GM23248 (cell line): ENCODE measurements around the gene NUBP2. TPM values are rescaled to one million over a fixed set of nuclear protein-coding genes. Genes with fewer than 3 reads are reported as not detected.

Source experiments
- DNase-seq: peaks from one replicate; pipeline ENCODE4 v3.0.0-alpha.2; 2015
- H2AFZ ChIP-seq: fragments of 200-600 bp; sonication (generic); 2 replicates; pipeline ENCODE4 v1.6.1; 2016; ENCODE audit warnings: antibody characterized with exemption
- H3F3A ChIP-seq: fragments of 200-600 bp; sonication (generic); 2 replicates; pipeline ENCODE4 v1.6.1; 2016; ENCODE audit warnings: mild to moderate bottlenecking, antibody characterized with exemption, mixed run types; ENCODE audit not compliant: insufficient read depth
- H3K27ac ChIP-seq: fragments of 200-600 bp; sonication (generic); 2 replicates; pipeline ENCODE4 v1.5.1; 2016; ENCODE audit warnings: mild to moderate bottlenecking
- H3K27me3 ChIP-seq: fragments of 200-600 bp; sonication (generic); replicated peaks from 2 replicates; pipeline ENCODE4 v1.6.1; 2016; ENCODE audit warnings: mild to moderate bottlenecking; ENCODE audit not compliant: insufficient read depth
- H3K36me3 ChIP-seq: fragments of 200-600 bp; sonication (generic); 2 replicates; pipeline ENCODE4 v1.6.1; 2016; ENCODE audit warnings: low read depth, mild to moderate bottlenecking
- H3K4me1 ChIP-seq: fragments of 200-600 bp; sonication (generic); 2 replicates; pipeline ENCODE4 v1.6.1; 2016; ENCODE audit warnings: mild to moderate bottlenecking; ENCODE audit not compliant: insufficient read depth
- H3K4me2 ChIP-seq: fragments of 200-600 bp; sonication (generic); one replicate; pipeline ENCODE4 v1.6.1; 2016; ENCODE audit warnings: mild to moderate bottlenecking; ENCODE audit not compliant: unreplicated experiment
- H3K4me3 ChIP-seq: fragments of 200-600 bp; sonication (generic); 2 replicates; pipeline ENCODE4 v1.5.1; 2016; ENCODE audit warnings: mild to moderate bottlenecking
- H3K79me2 ChIP-seq: fragments of 200-600 bp; sonication (generic); 2 replicates; pipeline ENCODE4 v1.6.1; 2016; ENCODE audit warnings: mild to moderate bottlenecking; ENCODE audit not compliant: insufficient read depth
- H3K9ac ChIP-seq: fragments of 200-600 bp; sonication (generic); 2 replicates; pipeline ENCODE4 v1.6.1; 2016; ENCODE audit warnings: mild to moderate bottlenecking
- H3K9me2 ChIP-seq: fragments of 200-600 bp; sonication (generic); 2 replicates; pipeline ENCODE4 v1.6.1; 2016; ENCODE audit warnings: mixed run types, mild to moderate bottlenecking, moderate library complexity; ENCODE audit not compliant: insufficient read depth
- H3K9me3 ChIP-seq: fragments of 200-600 bp; sonication (generic); one replicate; pipeline ENCODE4 v1.6.1; 2017; ENCODE audit warnings: low read depth
- H4K20me1 ChIP-seq: fragments of 200-600 bp; sonication (generic); 2 replicates; pipeline ENCODE4 v1.6.0; 2016; ENCODE audit not compliant: insufficient read depth
- EZH2 ChIP-seq: fragments of 200-600 bp; sonication (generic); IDR thresholded peaks from 2 replicates; pipeline ENCODE4 v1.6.1; 2018; ENCODE audit warnings: antibody characterized with exemption, mild to moderate bottlenecking; ENCODE audit not compliant: insufficient read depth, poor library complexity, severe bottlenecking
- EZH2phosphoT487 ChIP-seq: fragments of 200-600 bp; sonication (generic); IDR thresholded peaks from 2 replicates; pipeline ENCODE4 v1.6.1; 2018; ENCODE audit warnings: antibody characterized with exemption, moderate library complexity, mild to moderate bottlenecking, low read depth; ENCODE audit not compliant: insufficient read depth
- WGBS, 2 experiments: methylation state at CpG; one replicate each; pipeline ENCODE4 v1.1.6; 2015 to 2017; ENCODE audit warnings: low lambda C conversion rate in 2 of 2, low coverage in 1 of 2; ENCODE audit errors: missing lambda C conversion rate in 2 of 2; 5-methylcytosine and 5-hydroxymethylcytosine counted together
- in situ Hi-C: fragments of 300-500 bp; cut with MboI; formaldehyde crosslinking; loops from 2 replicates; pipeline ENCODE4 v1.15.0; 2020
- polyA plus RNA-seq: library from polyadenylated mRNA; unstranded; fragments of >200 nt; fragmentation: Nextera tagmentation; extraction: Ambion mirVana; gene quantifications from 2 replicates; pipeline ENCODE4 v1.2.1, GENCODE V29; 2016
- total RNA-seq: library from RNA; depleted of rRNA; stranded (reverse); fragments of >200 nt; shearing (Covaris generic); gene quantifications from 2 replicates; pipeline ENCODE4 v1.2.3, GENCODE V29; 2014

The NUBP2 gene
- total and polyA plus RNA-seq, 2 experiments from 2014 or later: 66.4 to 88.9 TPM

GRCh38 chr16:1790261-1790610 lies 7.5 kb downstream of the NUBP2 start:
- no peaks in the 10 kb centered on the region for H3K4me1 ChIP-seq
- peaks cover 23% of the 10 kb centered on the region for H3K79me2 ChIP-seq
- H3K9me3 ChIP-seq: no peaks in the 10 kb centered on the region
- no peak for DNase-seq
- no peaks in the 10 kb centered on the region for H4K20me1 ChIP-seq
- no peak overlapping the region for H3K4me2 ChIP-seq
- H3K27ac ChIP-seq: no peak overlapping the region
- no peaks in the 10 kb centered on the region; the same call in 1 of the 2 replicates for H3K36me3 ChIP-seq
- no peak overlapping the region for H3K4me3 ChIP-seq
- WGBS, 2 experiments: 85% methylated on average over 15 of the region's 15 CpGs
- no peaks in the 10 kb centered on the region for H3K9me2 ChIP-seq
- TF ChIP-seq EZH2: no peak
- TF ChIP-seq EZH2phosphoT487: no peak
- H2AFZ ChIP-seq: no peak overlapping the region
- in situ Hi-C loops: no loop called here
- no peaks in the 10 kb centered on the region for H3F3A ChIP-seq
- no peaks in the 10 kb centered on the region for H3K27me3 ChIP-seq
- H3K9ac ChIP-seq: no peak overlapping the region

- H3K9me2 ChIP-seq: no peaks in the 10 kb centered on the region
- no peaks in the 10 kb centered on the region; the same call in 1 of the 2 replicates for H3K36me3 ChIP-seq
Observed at GRCh38 chr16:1790611-1791255, 8.0 kb downstream of the NUBP2 start.

GRCh38 chr16:1791256-1791942 lies 8.6 kb downstream of the NUBP2 start:
- no peak overlapping the region for H3K9ac ChIP-seq
- no peaks in the 10 kb centered on the region; the same call in 1 of the 2 replicates for H3K36me3 ChIP-seq
- no peaks in the 10 kb centered on the region for H3K27me3 ChIP-seq
- H3K4me1 ChIP-seq: no peaks in the 10 kb centered on the region
- H3F3A ChIP-seq: no peaks in the 10 kb centered on the region
- no peaks in the 10 kb centered on the region for H3K9me2 ChIP-seq
- no peak for TF ChIP-seq EZH2phosphoT487
- TF ChIP-seq EZH2: no peak
- no peak overlapping the region for H3K27ac ChIP-seq
- H3K4me3 ChIP-seq: no peak overlapping the region
- peaks cover 11% of the 10 kb centered on the region for H3K79me2 ChIP-seq
- no peaks in the 10 kb centered on the region for H4K20me1 ChIP-seq
- H2AFZ ChIP-seq: no peak overlapping the region
- in situ Hi-C loops: no loop called here
- no peaks in the 10 kb centered on the region for H3K9me3 ChIP-seq
- no peak for DNase-seq
- no peak overlapping the region for H3K4me2 ChIP-seq
- WGBS, 2 experiments: 95 to 96% methylated on average over 46 to 53 of the region's 53 CpGs

More at GRCh38 chr16:1790611-1791255, 8.0 kb downstream of the NUBP2 start:
- no peak for DNase-seq
- in situ Hi-C loops: no loop called here
- H3F3A ChIP-seq: no peaks in the 10 kb centered on the region
- no peak overlapping the region for H3K27ac ChIP-seq
- TF ChIP-seq EZH2 (no peak), EZH2phosphoT487 (no peak)
- no peaks in the 10 kb centered on the region for H3K9me3 ChIP-seq
- no peak overlapping the region for H3K9ac ChIP-seq
- no peak overlapping the region for H3K4me3 ChIP-seq
- no peak overlapping the region for H3K4me2 ChIP-seq
- H3K27me3 ChIP-seq: no peaks in the 10 kb centered on the region
- H2AFZ ChIP-seq: no peak overlapping the region
- H3K79me2 ChIP-seq: peaks cover 18% of the 10 kb centered on the region
- no peaks in the 10 kb centered on the region for H4K20me1 ChIP-seq
- no peaks in the 10 kb centered on the region for H3K4me1 ChIP-seq
- 96% methylated on average over 39 to 44 of the region's 44 CpGs for WGBS, 2 experiments

GRCh38 chr16:1791943-1792812 lies 9.4 kb downstream of the NUBP2 start:
- H3K36me3 ChIP-seq: no peaks in the 10 kb centered on the region; the same call in 1 of the 2 replicates
- 83 to 86% methylated on average over 48 to 54 of the region's 59 CpGs for WGBS, 2 experiments
- no peaks in the 10 kb centered on the region for H3F3A ChIP-seq
- H3K9me2 ChIP-seq: no peaks in the 10 kb centered on the region
- no peak overlapping the region for H3K4me3 ChIP-seq
- DNase-seq: no peak
- H3K9ac ChIP-seq: no peak overlapping the region
- no peaks in the 10 kb centered on the region for H4K20me1 ChIP-seq
- H3K4me1 ChIP-seq: no peaks in the 10 kb centered on the region
- H3K79me2 ChIP-seq: 0 out of 2 replicates have a peak, but pooled peaks cover 3% of the 10 kb centered on the region
- H3K9me3 ChIP-seq: no peaks in the 10 kb centered on the region
- in situ Hi-C loops: no loop called here
- H3K27ac ChIP-seq: no peak overlapping the region
- no peak overlapping the region for H2AFZ ChIP-seq
- H3K27me3 ChIP-seq: no peaks in the 10 kb centered on the region
- no peak overlapping the region for H3K4me2 ChIP-seq
- TF ChIP-seq EZH2 (no peak), EZH2phosphoT487 (no peak)
